Measurements from ENCODE around the gene STARD4.

DNA sequence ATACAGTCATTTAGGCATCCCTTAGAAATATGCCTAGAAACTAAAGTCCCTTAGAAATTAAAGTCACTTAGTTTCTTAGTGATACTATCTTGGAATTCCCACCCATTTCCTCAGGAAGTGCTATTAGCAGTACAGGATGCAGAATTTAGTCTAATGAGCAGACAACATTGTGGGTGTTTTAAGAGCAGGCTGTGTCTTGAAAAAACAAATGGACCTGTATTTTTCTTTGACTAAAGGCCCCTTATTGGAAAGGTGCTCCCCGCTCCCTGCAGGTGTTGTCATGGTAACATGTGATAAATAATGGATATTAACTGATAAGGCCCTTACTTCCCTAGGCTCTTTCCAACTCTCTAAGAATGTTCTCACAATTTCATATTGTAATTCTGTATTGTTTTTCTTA is 38.8 kb upstream of the STARD4 start:
- TF ChIP-seq ATF1 (CRISPR knock-in tag; IDR thresholded peaks at IDR 0.05) = no peak
- TF ChIP-seq, protein P1, sequence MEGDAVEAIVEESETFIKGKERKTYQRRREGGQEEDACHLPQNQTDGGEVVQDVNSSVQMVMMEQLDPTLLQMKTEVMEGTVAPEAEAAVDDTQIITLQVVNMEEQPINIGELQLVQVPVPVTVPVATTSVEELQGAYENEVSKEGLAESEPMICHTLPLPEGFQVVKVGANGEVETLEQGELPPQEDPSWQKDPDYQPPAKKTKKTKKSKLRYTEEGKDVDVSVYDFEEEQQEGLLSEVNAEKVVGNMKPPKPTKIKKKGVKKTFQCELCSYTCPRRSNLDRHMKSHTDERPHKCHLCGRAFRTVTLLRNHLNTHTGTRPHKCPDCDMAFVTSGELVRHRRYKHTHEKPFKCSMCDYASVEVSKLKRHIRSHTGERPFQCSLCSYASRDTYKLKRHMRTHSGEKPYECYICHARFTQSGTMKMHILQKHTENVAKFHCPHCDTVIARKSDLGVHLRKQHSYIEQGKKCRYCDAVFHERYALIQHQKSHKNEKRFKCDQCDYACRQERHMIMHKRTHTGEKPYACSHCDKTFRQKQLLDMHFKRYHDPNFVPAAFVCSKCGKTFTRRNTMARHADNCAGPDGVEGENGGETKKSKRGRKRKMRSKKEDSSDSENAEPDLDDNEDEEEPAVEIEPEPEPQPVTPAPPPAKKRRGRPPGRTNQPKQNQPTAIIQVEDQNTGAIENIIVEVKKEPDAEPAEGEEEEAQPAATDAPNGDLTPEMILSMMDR (IDR thresholded peaks at IDR 0.05) = no peak
- TF ChIP-seq, protein P2, sequence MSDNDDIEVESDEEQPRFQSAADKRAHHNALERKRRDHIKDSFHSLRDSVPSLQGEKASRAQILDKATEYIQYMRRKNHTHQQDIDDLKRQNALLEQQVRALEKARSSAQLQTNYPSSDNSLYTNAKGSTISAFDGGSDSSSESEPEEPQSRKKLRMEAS (CRISPR knock-in tag; IDR thresholded peaks at IDR 0.05) = no peak
- TF ChIP-seq, protein P3, sequence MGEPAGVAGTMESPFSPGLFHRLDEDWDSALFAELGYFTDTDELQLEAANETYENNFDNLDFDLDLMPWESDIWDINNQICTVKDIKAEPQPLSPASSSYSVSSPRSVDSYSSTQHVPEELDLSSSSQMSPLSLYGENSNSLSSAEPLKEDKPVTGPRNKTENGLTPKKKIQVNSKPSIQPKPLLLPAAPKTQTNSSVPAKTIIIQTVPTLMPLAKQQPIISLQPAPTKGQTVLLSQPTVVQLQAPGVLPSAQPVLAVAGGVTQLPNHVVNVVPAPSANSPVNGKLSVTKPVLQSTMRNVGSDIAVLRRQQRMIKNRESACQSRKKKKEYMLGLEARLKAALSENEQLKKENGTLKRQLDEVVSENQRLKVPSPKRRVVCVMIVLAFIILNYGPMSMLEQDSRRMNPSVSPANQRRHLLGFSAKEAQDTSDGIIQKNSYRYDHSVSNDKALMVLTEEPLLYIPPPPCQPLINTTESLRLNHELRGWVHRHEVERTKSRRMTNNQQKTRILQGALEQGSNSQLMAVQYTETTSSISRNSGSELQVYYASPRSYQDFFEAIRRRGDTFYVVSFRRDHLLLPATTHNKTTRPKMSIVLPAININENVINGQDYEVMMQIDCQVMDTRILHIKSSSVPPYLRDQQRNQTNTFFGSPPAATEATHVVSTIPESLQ (CRISPR knock-in tag; IDR thresholded peaks at IDR 0.05) = no peak
- no peak for TF ChIP-seq SMAD3 (CRISPR knock-in tag; IDR thresholded peaks at IDR 0.05; ENCODE audit: borderline replicate concordance)
- TF ChIP-seq CBFB (CRISPR knock-in tag; IDR thresholded peaks at IDR 0.05; ENCODE audit: low read depth) = no peak
- TF ChIP-seq SP1 (CRISPR knock-in tag; conservative IDR thresholded peaks at IDR 0.05) = no peak
- no peak for TF ChIP-seq KAT7 (CRISPR knock-in tag; IDR thresholded peaks at IDR 0.05; ENCODE audit: borderline replicate concordance)
- no peak for TF ChIP-seq NR2C2 (CRISPR knock-in tag; IDR thresholded peaks at IDR 0.05)
- TF ChIP-seq ATF3 (CRISPR knock-in tag; conservative IDR thresholded peaks at IDR 0.05) = no peak
- TF ChIP-seq ESRRA (CRISPR knock-in tag; IDR thresholded peaks at IDR 0.05; ENCODE audit: borderline replicate concordance) = no peak
- TF ChIP-seq EMX1 (CRISPR knock-in tag; IDR thresholded peaks at IDR 0.05) = no peak
- no peak for TF ChIP-seq JUN (CRISPR knock-in tag; IDR thresholded peaks at IDR 0.05)
- TF ChIP-seq ETV6 (CRISPR knock-in tag; IDR thresholded peaks at IDR 0.05) = no peak
